Measurements from ENCODE around the gene MAGEB2. TPM values are rescaled to one million over a fixed set of nuclear protein-coding genes. Genes with fewer than 3 reads are reported as not detected.
"Not testable (repeated sequence)": the region's sequence is repeated elsewhere in the genome, so short reads cannot be mapped to it uniquely, and the experiment has no call there.

The MAGEB2 gene
- not detected for total RNA-seq (2021; fragmentation: NEBNext Ultra II Directional; extraction: Animal tissue kit (Norgen Biotek cat#: 25700))
- long read RNA-seq = 0 reads

GRCh38 chrX:30215357-30215843, at the start of gene MAGEB2:
Gene MAGEB2, plus strand, starts transcription at chrX:30215563. Its CDS starts 3,018 bp downstream, at chrX:30218581.
- TF ChIP-seq CTCF (IDR thresholded peaks at IDR 0.05) = no peak
- DNase-seq = no peak
- H3K36me3 Mint-ChIP-seq (ENCODE audit: low read depth) = no peaks in the 10 kb centered on the region
- H3K9me3 Mint-ChIP-seq = no peaks in the 10 kb centered on the region
- H3K4me1 Mint-ChIP-seq (ENCODE audit: low read depth) = no peaks in the 10 kb centered on the region
- H3K4me3 Mint-ChIP-seq = no peak within 1 kb of the TSS
- peaks cover 9% of the 10 kb centered on the region for H3K27me3 Mint-ChIP-seq (ENCODE audit: insufficient read depth)
- no peak within 1 kb of the TSS for H3K27ac Mint-ChIP-seq

GRCh38 chrX:30170900-30171299, 44.5 kb upstream of the MAGEB2 start:
- H3K4me3 Mint-ChIP-seq = no peak overlapping the region
- H3K36me3 Mint-ChIP-seq (ENCODE audit: low read depth) = no peaks in the 10 kb centered on the region
- H3K27me3 Mint-ChIP-seq (ENCODE audit: insufficient read depth) = peaks cover 1% of the 10 kb centered on the region; the same call in 1 of the 2 replicates
- no peak overlapping the region for H3K27ac Mint-ChIP-seq
- TF ChIP-seq CTCF (IDR thresholded peaks at IDR 0.05) = no peak
- H3K9me3 Mint-ChIP-seq = no peaks in the 10 kb centered on the region
- H3K4me1 Mint-ChIP-seq (ENCODE audit: low read depth) = no peaks in the 10 kb centered on the region; the same call in 1 of the 2 replicates
- no peak for DNase-seq

- Mint-ChIP-seq H3K9me3 (no peaks in the 10 kb centered on the region), H3K27me3 (ENCODE audit: insufficient read depth) (peaks cover 2% of the 10 kb centered on the region; the same call in 1 of the 2 replicates)
Observed at GRCh38 chrX:30181353-30181752, 34.0 kb upstream of the MAGEB2 start.

GRCh38 chrX:30183554-30183953, 31.8 kb upstream of the MAGEB2 start:
- no peak overlapping the region for H3K4me3 Mint-ChIP-seq
- H3K36me3 Mint-ChIP-seq (ENCODE audit: low read depth) = no peaks in the 10 kb centered on the region
- TF ChIP-seq CTCF (IDR thresholded peaks at IDR 0.05) = no peak
- no peak for DNase-seq
- H3K9me3 Mint-ChIP-seq = no peaks in the 10 kb centered on the region
- no peaks in the 10 kb centered on the region for H3K4me1 Mint-ChIP-seq (ENCODE audit: low read depth)
- H3K27me3 Mint-ChIP-seq (ENCODE audit: insufficient read depth) = peaks cover 2% of the 10 kb centered on the region; the same call in 1 of the 2 replicates
- no peak overlapping the region for H3K27ac Mint-ChIP-seq

More at GRCh38 chrX:30181353-30181752, 34.0 kb upstream of the MAGEB2 start:
- H3K4me3 Mint-ChIP-seq = no peak overlapping the region
- TF ChIP-seq CTCF (IDR thresholded peaks at IDR 0.05) = no peak
- no peaks in the 10 kb centered on the region for H3K36me3 Mint-ChIP-seq (ENCODE audit: low read depth)
- no peak overlapping the region for H3K27ac Mint-ChIP-seq
- no peak for DNase-seq
- no peaks in the 10 kb centered on the region for H3K4me1 Mint-ChIP-seq (ENCODE audit: low read depth)

- TF ChIP-seq CTCF (IDR thresholded peaks at IDR 0.05) = no peak
- H3K4me3 Mint-ChIP-seq = no peak overlapping the region
- no peak for DNase-seq
- no peaks in the 10 kb centered on the region for H3K4me1 Mint-ChIP-seq (ENCODE audit: low read depth)
- H3K27me3 Mint-ChIP-seq (ENCODE audit: insufficient read depth) = no peaks in the 10 kb centered on the region
- no peaks in the 10 kb centered on the region for H3K36me3 Mint-ChIP-seq (ENCODE audit: low read depth)
- H3K9me3 Mint-ChIP-seq = no peaks in the 10 kb centered on the region
- no peak overlapping the region for H3K27ac Mint-ChIP-seq
Observed at GRCh38 chrX:30190426-30190825, 24.9 kb upstream of the MAGEB2 start.

- H3K27me3 Mint-ChIP-seq (ENCODE audit: insufficient read depth); H3K36me3 Mint-ChIP-seq (ENCODE audit: low read depth); H3K27ac Mint-ChIP-seq; H3K4me3 Mint-ChIP-seq; H3K4me1 Mint-ChIP-seq (ENCODE audit: low read depth); H3K9me3 Mint-ChIP-seq; DNase-seq: not testable (repeated sequence)
Observed at GRCh38 chrX:30193910-30194309, 21.5 kb upstream of the MAGEB2 start.
